ENCODE results near the gene NDUFV1.

GRCh38 chr11:67594480-67594879 is 12.3 kb upstream of the NDUFV1 start:
- TF ChIP-seq POLR2A (IDR thresholded peaks at IDR 0.05) = no peak
- TF ChIP-seq, protein P1, sequence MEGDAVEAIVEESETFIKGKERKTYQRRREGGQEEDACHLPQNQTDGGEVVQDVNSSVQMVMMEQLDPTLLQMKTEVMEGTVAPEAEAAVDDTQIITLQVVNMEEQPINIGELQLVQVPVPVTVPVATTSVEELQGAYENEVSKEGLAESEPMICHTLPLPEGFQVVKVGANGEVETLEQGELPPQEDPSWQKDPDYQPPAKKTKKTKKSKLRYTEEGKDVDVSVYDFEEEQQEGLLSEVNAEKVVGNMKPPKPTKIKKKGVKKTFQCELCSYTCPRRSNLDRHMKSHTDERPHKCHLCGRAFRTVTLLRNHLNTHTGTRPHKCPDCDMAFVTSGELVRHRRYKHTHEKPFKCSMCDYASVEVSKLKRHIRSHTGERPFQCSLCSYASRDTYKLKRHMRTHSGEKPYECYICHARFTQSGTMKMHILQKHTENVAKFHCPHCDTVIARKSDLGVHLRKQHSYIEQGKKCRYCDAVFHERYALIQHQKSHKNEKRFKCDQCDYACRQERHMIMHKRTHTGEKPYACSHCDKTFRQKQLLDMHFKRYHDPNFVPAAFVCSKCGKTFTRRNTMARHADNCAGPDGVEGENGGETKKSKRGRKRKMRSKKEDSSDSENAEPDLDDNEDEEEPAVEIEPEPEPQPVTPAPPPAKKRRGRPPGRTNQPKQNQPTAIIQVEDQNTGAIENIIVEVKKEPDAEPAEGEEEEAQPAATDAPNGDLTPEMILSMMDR (IDR thresholded peaks at IDR 0.05) = no peak
